Renal cortex interstitium (tissue), 15 donors: ENCODE measurements around the gene LRRK1. TPM values are rescaled to one million over a fixed set of nuclear protein-coding genes. Genes with fewer than 3 reads are reported as not detected.

Source experiments
- DNase-seq, 11 donors: peaks; one replicate each; pipeline ENCODE4 v3.0.0-alpha.2; 2013; ENCODE audit warnings: low read depth in 9 of 11, low spot score in 4 of 11; ENCODE audit errors: extremely low read depth in 1 of 11
- long read RNA-seq, 16 experiments: transcript quantifications; one replicate each; lab custom pipeline, GENCODE V29; 2026
- polyA plus RNA-seq, 3 donors: library from polyadenylated mRNA; unstranded; fragments of 120-200 nt; gene quantifications; one replicate each; pipeline ENCODE4 v1.2.1, GENCODE V29; 2013; ENCODE audit not compliant: insufficient read length in 3 of 3

Gene LRRK1, protein sequence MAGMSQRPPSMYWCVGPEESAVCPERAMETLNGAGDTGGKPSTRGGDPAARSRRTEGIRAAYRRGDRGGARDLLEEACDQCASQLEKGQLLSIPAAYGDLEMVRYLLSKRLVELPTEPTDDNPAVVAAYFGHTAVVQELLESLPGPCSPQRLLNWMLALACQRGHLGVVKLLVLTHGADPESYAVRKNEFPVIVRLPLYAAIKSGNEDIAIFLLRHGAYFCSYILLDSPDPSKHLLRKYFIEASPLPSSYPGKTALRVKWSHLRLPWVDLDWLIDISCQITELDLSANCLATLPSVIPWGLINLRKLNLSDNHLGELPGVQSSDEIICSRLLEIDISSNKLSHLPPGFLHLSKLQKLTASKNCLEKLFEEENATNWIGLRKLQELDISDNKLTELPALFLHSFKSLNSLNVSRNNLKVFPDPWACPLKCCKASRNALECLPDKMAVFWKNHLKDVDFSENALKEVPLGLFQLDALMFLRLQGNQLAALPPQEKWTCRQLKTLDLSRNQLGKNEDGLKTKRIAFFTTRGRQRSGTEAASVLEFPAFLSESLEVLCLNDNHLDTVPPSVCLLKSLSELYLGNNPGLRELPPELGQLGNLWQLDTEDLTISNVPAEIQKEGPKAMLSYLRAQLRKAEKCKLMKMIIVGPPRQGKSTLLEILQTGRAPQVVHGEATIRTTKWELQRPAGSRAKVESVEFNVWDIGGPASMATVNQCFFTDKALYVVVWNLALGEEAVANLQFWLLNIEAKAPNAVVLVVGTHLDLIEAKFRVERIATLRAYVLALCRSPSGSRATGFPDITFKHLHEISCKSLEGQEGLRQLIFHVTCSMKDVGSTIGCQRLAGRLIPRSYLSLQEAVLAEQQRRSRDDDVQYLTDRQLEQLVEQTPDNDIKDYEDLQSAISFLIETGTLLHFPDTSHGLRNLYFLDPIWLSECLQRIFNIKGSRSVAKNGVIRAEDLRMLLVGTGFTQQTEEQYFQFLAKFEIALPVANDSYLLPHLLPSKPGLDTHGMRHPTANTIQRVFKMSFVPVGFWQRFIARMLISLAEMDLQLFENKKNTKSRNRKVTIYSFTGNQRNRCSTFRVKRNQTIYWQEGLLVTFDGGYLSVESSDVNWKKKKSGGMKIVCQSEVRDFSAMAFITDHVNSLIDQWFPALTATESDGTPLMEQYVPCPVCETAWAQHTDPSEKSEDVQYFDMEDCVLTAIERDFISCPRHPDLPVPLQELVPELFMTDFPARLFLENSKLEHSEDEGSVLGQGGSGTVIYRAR (N-terminal part only)
- 1 to 10 TPM; 3.1 to 6.1 (median 3.2) TPM for polyA plus RNA-seq
- long read RNA-seq, donor 1, partial matches to known transcripts, result 0 of 21 reads
- long read RNA-seq, donor 1, other reads (novel, unspliced or antisense), result 21 of 21 reads
- long read RNA-seq, donor 2, partial matches to known transcripts, result 17 of 18 reads
- long read RNA-seq, donor 2, other reads (novel, unspliced or antisense), result 0 of 18 reads
- long read RNA-seq, donor 3, partial matches to known transcripts, result 10 of 23 reads
- long read RNA-seq, donor 3, other reads (novel, unspliced or antisense), result 12 of 23 reads
- long read RNA-seq, donor 4, partial matches to known transcripts, result 10 of 21 reads
- long read RNA-seq, donor 4, other reads (novel, unspliced or antisense), result 11 of 21 reads
- long read RNA-seq, donor 5, result 0 reads
- long read RNA-seq, donor 6, result 0 reads
- long read RNA-seq, donor 7, result 0 reads
- long read RNA-seq, donor 8, result 0 reads
- long read RNA-seq, donor 9, result 0 reads
- long read RNA-seq, donor 10, result 0 reads
- long read RNA-seq, donor 11, partial matches to known transcripts, result 0 of 23 reads
- long read RNA-seq, donor 11, other reads (novel, unspliced or antisense), result 23 of 23 reads
- long read RNA-seq, donor 12, result 0 reads
- long read RNA-seq, donor 13, result 0 reads
- long read RNA-seq, donor 14, result 0 reads
- long read RNA-seq, donor 15, result 0 reads
- long read RNA-seq, donor 16, result 0 reads

DNA sequence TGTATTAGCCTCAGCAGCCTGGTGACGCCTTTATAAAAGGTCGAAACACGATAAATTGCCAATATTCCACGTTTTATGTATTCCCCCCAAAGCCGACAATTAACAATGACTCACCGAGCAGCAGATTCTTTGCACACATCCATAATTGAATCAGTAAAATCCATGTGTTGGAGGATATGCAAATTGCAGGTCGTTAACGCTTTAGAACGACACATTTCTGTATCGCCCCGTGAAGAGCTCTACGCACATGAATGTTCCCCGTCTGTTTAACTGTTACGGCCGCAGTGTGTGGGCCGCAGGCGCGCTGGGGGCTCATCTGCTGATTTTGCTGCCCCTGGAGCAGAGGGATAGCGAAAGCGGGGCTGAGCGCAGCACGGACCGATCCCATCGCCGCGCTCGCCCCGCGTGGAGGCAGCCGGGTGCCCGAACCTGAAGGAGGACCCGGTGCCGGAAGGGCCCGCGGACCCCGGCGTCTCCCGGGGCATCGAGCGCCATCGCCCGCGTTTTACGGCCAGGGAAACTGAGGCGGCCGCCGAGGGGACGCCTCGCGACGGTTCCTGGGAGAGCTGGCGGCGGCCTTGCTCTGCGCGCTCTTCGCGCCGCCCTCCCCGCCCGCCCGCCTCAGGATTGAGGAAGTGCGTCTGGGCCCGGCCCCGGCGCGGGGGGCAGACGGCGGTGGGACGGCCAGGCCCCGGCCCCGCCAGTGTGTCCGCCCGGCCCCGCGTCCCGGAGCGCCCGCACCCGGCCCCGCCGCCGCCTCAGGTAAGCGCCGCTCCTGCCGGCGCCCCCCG is at the start of gene LRRK1:
Gene LRRK1 (plus strand): TSS at position 668 of the 791 bp plus-strand sequence. CDS start 5,276 bp downstream, outside the sequence.
- DNase-seq, result no peak

DNA sequence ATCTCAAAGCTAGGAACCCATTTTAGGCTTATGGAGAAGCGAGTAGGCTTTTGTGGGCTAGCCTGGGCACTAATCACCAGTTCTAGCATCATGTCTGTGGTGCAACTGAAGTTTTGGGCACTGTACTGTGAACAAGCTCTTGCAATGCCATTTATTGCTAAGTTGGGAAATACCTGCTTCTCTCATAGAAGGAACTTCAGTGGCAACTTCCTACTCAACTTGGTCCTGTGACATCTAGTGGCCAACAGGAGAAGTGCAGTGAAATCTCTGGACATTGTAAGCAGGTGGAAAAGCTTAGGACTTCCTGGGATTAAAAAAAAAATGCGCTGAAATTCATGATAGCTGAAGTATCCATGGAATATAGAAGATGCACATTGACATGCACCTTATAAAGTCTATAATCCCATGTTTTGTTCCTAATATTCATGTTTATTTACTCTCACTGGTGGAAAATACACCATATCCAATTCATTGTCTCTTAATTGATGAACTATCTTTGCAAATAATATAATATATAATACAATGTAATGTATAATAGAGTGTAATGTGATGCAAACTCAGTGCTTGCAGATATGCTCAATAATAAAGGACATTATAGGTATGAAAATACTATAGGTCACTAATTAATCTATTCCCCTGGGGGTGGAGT is 46.0 kb upstream of the LRRK1 start:
- peak in 10 of 11 donors; percentile 53 to 82 (median 68) for DNase-seq

DNA sequence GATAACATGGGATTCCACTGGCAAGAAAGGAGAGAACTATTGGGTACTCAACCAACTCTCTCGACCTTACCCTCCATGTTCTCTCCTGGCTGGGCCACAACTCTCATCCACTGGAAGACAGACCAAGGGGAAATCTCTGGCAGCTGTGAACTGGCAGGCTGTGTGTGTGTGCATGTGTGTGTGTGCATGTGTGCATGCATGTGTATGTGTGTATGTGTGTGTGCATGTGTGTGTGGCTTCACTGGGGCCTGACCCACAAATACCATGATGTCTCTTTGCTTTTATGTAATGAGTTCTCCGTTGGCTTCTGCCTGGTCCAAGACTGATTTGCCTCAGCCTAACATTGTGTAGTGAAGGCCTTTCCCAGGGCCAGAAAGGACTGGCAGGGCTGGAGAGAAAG is 43.7 kb upstream of the LRRK1 start:
- DNase-seq, result no peak

DNA sequence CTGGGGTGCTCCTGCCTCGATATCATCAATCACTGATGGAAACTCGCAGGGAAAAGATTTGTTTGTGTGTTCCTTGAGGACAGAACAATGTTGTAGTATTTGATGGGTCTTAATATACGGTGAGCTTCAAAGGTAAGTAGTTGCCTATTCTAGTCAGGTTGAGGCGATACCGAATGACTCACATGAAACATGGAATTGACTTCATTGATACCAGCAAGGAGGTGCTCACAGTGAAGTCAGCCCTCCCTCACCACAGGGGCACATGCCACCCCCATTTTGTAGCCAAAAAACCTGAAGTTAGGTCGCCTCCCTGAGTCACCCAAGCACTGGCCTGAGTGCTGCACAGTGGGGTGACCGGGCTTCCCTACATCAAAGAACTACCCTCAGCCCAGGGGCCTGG is 43.2 kb upstream of the LRRK1 start:
- DNase-seq, result no peak

DNA sequence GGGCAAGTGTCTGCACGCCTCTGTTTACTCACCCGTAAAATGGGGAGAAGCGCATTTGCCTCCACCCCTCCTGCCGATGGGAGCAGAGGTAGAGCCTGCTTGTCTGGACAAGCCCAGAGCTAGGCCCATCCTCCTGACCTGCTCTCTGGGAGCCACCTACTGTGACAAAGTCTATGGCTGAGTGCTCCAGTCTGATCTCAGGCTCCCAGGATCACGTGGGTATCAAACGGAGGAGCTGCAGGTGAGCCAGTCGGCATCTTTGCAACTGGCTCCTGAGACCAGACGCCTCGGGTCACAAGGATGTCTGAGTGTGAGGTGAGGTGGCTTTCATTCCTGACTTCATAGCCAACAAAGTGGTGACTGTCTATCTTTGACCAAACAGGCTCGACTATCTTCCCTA is 41.6 kb upstream of the LRRK1 start:
- DNase-seq, result no peak

DNA sequence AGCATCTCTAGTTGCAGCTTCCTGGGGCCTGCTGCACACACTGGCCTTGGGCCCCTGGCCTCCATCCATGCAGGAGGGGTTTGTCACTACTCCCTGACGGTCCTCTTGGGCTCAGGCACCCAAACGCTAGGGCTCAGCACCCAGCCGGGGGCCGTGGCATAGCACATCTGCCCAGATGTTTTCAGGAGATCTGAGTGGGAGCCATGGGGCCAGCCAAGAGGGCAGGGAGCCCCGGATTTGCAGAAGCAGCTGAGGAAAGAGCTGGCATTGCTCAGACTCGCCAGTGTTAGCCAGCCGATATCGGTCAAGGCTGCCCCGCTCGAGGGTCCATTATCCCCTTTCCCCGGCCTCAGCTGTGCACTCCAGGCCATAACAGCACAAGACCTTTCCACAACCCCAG is 41.0 kb upstream of the LRRK1 start:
- no peak for DNase-seq

DNA sequence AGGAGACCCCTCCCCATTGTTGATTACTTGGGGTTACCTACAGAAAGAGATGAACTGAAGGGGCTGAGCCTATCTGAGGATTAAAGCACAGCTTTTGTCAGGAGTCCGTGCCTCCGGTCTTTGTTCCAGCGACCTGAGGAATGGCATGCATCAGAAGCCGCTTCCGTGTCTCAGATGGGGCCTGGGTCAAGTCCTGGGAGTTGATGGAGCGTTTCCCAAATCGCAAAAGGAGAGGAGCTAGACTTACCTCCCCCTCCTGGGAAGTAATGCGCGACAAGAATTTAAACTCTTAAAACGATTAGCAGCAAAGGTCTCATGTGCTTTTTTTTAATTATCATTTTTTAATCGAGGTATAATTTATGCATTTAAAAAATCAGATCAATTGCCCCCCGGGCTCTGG is 40.5 kb upstream of the LRRK1 start:
- DNase-seq, result no peak

DNA sequence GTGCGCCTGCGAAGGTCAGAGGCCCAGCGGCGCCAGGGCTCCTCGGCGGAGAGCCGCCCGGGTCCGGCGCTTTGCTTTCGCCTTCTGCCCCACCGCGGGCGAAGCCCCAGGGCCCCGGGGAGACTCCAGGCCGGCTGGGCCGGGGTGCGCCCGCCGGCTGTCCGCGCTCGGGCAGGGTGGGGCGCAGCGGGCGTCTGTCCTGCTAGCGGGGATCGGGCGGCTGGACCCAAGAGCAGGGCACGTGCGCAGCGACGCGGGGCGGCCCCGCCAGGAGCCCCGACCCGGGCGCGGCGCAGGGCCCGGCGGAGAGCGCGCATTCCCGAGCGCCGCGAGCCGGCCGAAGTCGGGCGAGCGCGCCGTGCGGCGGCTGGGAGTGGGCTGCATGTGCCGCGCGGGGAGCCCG is 40.1 kb upstream of the LRRK1 start:
- no peak for DNase-seq

DNA sequence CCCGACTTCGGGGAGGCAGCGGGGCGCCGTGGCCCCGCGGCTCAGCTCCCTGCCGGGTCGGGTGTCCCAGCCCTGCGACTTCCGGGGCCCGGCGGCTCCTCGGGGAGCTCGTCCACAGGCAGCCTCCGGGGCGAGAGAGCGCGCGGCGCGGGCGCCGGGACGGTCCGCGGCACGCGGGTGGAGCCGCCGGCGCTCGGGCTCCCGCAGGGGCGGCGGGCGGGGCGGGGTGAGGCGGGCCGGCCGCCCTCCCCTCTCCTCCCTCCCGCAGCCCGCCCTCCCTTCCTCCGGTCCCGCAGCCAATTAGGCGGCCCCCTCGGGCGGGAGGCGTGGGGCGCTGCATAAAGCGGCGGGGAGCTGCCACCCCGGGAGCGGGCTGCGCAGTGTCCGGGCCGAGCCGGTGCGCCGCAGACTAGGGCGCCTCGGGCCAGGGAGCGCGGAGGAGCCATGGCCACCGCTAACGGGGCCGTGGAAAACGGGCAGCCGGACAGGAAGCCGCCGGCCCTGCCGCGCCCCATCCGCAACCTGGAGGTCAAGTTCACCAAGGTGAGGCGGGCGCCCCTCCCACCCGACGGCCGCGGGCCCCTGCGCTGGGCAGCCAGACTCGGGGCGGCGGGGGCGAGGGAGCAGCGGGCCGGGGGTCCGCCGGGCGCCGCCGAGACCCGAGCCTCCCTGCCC is 39.6 kb upstream of the LRRK1 start, which contains the start of gene ALDH1A3:
Gene ALDH1A3 (plus strand): TSS at position 368 of the 675 bp plus-strand sequence. CDS start 77 bp downstream, at position 445.
- no peak for DNase-seq

DNA sequence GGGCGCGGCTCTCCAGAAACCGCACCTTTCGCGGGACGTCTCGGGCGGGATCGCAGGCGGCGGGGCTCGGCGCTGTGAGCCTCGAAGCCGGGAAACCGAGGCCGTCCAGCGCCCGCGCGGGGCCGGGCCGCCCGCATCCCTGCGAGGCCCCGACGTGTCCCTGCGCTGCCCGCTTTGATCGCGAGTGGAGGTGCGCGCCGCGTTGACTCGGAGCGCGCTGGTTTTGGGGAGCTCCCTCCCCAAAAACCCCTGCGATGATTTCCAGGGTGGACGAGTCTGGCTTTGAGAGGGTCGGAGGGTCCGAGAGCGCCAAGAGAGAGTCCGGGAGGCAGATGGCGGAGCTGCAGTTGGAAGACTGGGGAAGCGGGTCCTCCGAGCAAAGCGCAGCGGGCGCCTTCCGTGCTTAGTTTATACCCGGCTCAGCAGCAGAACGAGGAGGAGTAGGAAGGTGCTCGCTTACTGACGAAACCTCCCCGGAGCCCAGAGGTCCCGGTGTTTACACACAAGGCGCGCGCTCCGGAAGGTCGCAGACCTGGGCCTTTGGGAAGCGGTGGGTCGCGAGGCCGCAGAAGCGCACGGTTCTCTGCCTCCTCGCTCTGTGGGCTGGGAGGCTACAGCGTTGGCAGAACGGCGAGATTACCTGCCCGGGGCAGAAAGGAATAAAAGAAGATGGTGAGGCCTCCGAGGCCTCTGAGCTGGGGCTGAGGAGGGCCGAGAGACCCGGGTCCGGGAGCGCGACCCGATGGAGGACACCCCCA is 38.8 kb upstream of the LRRK1 start:
- no peak for DNase-seq

DNA sequence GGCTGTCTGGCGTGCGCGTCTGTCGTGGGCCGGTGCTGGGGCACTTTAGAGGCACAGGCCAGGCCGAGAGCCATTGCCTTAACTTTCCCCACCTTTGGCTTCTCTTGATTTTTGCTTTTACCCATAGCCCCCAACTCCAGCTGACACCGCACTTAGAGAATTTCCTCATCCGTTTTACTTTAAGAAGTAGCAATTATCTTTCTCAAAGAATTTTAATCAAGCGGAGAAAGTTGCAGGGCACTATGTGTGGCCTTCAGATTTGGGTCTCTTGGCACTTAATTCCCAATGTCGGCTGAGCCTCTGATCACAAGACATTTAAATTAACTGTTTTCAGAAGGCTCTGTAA is 38.3 kb upstream of the LRRK1 start:
- DNase-seq, result no peak

DNA sequence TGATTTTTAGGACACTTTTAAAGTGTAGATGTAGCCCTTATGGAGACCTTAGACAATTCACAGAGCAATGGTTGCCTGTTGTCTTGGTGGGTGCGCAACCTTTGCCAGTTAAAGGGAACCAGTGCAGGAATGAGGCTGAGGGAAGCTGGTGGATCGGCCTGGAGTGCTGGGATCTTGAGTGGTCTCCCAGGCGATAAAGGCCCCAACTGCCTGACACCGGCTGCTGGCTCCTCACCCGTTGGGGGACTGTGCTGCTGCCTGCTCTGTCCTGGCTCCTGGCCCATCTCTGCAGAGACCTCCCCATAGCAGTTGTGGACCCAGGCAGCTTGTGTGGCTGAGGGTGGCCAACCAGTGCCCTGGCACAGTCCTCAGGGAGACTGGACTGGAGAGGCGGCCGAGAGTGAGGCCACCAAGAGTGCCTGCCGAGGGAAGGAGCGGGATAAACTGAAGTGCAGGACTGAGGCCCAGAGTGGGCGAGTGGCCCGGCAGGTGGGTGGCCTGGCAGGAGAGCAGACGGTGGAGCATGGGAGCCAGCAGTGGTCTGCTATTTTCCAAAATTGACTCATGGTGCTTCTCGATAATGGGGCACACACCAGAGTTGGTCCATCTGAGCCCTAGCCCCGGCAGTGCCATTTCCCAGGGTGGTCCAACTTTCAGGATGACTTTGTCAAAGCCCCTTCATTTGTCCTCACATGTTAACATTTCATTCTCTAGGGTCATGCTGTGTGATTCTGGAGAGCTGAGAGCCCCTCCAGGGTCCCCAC is 37.4 kb upstream of the LRRK1 start:
- no peak for DNase-seq

DNA sequence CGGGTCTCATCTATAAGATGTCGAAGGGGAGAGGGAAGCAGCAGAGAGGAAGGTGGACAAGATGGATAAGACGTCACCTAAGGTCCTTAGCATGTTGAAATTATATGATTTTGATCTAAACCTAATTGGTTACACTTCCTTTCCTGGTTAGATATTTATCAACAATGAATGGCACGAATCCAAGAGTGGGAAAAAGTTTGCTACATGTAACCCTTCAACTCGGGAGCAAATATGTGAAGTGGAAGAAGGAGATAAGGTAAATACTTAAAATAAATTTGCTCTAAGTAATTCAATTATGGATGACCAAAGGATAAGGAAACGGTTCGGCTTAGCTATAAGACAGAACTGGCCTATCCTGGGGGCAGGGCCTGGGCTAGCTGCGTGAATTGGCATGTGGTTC is 34.0 kb upstream of the LRRK1 start:
- no peak for DNase-seq

DNA sequence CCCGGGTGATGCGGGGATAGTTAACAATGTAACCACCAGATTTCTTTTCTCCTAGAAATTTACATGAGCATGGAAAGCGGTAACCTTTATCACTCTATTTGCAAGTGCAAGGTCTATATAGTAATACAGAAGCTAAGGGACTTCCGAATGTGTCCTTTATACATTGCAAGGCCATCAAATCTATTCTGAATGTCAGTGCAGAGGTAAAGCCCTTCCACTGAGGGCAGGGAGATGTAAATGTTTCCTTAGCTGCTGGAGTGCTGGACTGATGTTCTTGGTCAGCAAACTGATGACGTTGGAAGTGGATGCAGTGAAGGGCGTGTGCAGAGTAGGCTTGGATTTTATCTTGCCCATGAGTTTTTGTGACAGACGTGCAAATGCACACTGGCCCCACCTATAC is 33.3 kb upstream of the LRRK1 start:
- DNase-seq, result no peak
